Measurements from ENCODE around the gene ASPSCR1. TPM values are rescaled to one million over a fixed set of nuclear protein-coding genes. Genes with fewer than 3 reads are reported as not detected.

The ASPSCR1 gene
- total RNA-seq, 4 donors from 2014 or later, result 21.0 to 61.7 (median 41.3) TPM

DNA sequence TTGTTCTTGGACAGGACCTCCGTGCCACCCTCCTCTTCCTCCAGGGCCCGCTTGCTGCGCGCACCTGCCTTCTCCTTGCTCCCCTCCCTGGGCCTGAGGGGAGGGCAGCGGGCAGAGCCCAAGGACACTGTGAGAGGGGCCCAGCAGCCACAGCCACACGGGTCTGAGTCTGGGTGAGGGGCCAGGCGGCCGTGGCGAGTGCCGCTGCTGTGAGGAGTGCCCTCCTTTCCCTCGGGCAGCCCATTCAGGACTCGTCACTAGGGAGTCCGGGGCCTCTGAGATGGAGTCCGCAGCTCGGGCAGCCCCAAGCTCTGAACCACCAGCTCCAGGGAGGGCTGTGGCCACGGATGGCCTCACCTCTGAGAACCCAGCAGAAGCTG, 82.6 kb downstream of the ASPSCR1 start:
- Histone ChIP-seq H3K4me3 (no peak overlapping the region), H3K27ac (no peak overlapping the region), H3K9me3 (no peaks in the 10 kb centered on the region), H3K27me3 (no peaks in the 10 kb centered on the region), H3K4me1 (peaks cover 6 to 16% (median 13%) of the 10 kb centered on the region in 4 donors), H3K36me3 (peaks cover 0 to 7% (median 3%) of the 10 kb centered on the region in 4 donors)
- no peak for DNase-seq
- TF ChIP-seq CTCF (IDR thresholded peaks at IDR 0.05), result no peak
- no peak for TF ChIP-seq POLR2AphosphoS5 (IDR thresholded peaks at IDR 0.05)
- no peak for TF ChIP-seq EP300 (IDR thresholded peaks at IDR 0.05; ENCODE audit: low read depth)
- in situ Hi-C loops (cut with MboI; ENCODE audit: low pct_ligation_motif_present in 1 of 4, low pct_unique_long_range_greater_than_20kb in 1 of 4, low sequenced_read_pairs in 3 of 4), result no loop called here
- intact Hi-C loops (cut with DNase I; ENCODE audit: low total_unique reads), result no loop called here
- WGBS, 2 donors (ENCODE audit: low coverage in 1 of 2), result 94% methylated on average over 9 of the region's 16 CpGs; no CpG with 5 or more reads in 1 of the 2 donors

GRCh38 chr17:82060614-82061013, 83.2 kb downstream of the ASPSCR1 start:
- DNase-seq, result no peak
- 82 to 87% methylated on average over 3 to 13 of the region's 14 CpGs for WGBS, 2 donors (ENCODE audit: low coverage in 1 of 2)
- TF ChIP-seq CTCF (IDR thresholded peaks at IDR 0.05) (no peak), POLR2A (IDR thresholded peaks at IDR 0.05) (no peak), EP300 (IDR thresholded peaks at IDR 0.05; ENCODE audit: low read depth) (no peak), POLR2AphosphoS5 (IDR thresholded peaks at IDR 0.05) (no peak)
- Histone ChIP-seq H3K4me1 (peaks cover 6 to 18% (median 15%) of the 10 kb centered on the region in 4 donors), H3K27ac (no peak overlapping the region), H3K27me3 (no peaks in the 10 kb centered on the region), H3K4me3 (no peak overlapping the region), H3K9me3 (no peaks in the 10 kb centered on the region), H3K36me3 (peaks cover 0 to 7% (median 2%) of the 10 kb centered on the region in 4 donors)
- intact Hi-C loops (cut with DNase I; ENCODE audit: low total_unique reads) (no loop called here), in situ Hi-C loops (cut with MboI; ENCODE audit: low pct_ligation_motif_present in 1 of 4, low pct_unique_long_range_greater_than_20kb in 1 of 4, low sequenced_read_pairs in 3 of 4) (no loop called here)

DNA sequence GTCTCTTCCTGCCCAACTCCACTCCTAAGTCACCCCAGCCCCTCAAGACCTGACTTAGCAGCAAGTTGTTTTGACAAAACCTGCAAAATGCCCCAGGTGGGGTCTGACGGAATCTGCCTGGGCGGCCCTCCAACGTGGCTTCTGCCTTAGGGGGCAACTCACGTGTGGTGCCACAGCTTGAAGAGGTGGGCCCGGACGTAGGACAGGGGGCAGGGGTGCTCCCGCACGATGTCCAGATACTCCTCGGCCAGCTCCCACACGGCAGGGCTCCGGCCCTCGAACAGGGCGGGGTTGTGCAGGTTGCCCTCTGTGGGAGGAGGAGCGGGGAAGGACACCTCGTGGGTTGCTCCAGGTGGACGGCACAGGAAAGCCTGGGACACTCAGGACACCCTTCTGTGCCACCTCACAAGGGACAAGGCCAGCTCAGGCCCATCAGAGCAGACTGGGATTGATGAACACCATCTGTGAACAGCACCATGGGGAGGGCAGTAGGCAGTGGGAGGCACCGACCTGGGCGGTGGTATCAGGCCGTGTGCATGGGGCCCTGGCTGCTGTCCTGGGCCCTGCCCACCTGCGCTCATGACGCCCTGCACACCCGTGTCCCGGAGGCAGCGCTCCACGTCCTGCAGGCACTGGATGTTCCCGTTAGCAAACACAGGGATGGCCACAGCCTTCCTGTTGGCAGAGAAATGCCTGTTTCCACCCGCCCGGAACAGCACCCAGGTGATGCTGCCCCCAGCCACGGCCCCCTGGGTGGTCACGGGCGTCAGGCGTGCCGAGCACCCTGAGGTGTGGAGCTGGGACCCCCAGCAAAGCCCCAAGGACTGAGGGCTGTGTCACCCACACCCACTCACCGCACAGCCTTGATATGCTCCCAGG, 83.9 kb downstream of the ASPSCR1 start:
- in situ Hi-C loops (cut with MboI; ENCODE audit: low pct_ligation_motif_present in 1 of 4, low pct_unique_long_range_greater_than_20kb in 1 of 4, low sequenced_read_pairs in 3 of 4) (no loop called here), intact Hi-C loops (cut with DNase I; ENCODE audit: low total_unique reads) (no loop called here)
- Histone ChIP-seq H3K9me3 (no peaks in the 10 kb centered on the region), H3K27me3 (no peaks in the 10 kb centered on the region), H3K4me1 (peaks cover 10 to 24% (median 21%) of the 10 kb centered on the region in 4 donors), H3K4me3 (no peak overlapping the region), H3K36me3 (peaks cover 0 to 7% (median 2%) of the 10 kb centered on the region in 4 donors), H3K27ac (no peak overlapping the region)
- no peak for DNase-seq
- TF ChIP-seq CTCF (IDR thresholded peaks at IDR 0.05), result no peak
- no peak for TF ChIP-seq EP300 (IDR thresholded peaks at IDR 0.05; ENCODE audit: low read depth)
- TF ChIP-seq POLR2A (IDR thresholded peaks at IDR 0.05), result no peak
- TF ChIP-seq POLR2AphosphoS5 (IDR thresholded peaks at IDR 0.05), result no peak
- 91% methylated on average over 19 of the region's 34 CpGs; no CpG with 5 or more reads in 1 of the 2 donors for WGBS, 2 donors (ENCODE audit: low coverage in 1 of 2)

- DNase-seq, result no peak
- no peak overlapping the region for H3K27ac ChIP-seq
- 85% methylated on average over 18 of the region's 24 CpGs; no CpG with 5 or more reads in 1 of the 2 donors for WGBS, 2 donors (ENCODE audit: low coverage in 1 of 2)
- H3K36me3 ChIP-seq, result peaks cover 0 to 7% (median 2%) of the 10 kb centered on the region in 4 donors
- H3K27me3 ChIP-seq, result no peaks in the 10 kb centered on the region
- no peak for TF ChIP-seq CTCF (IDR thresholded peaks at IDR 0.05)
- TF ChIP-seq POLR2A (IDR thresholded peaks at IDR 0.05), result no peak
- no peak for TF ChIP-seq POLR2AphosphoS5 (IDR thresholded peaks at IDR 0.05)
- no peak for TF ChIP-seq EP300 (IDR thresholded peaks at IDR 0.05; ENCODE audit: low read depth)
- no peak overlapping the region for H3K4me3 ChIP-seq
- intact Hi-C loops (cut with DNase I; ENCODE audit: low total_unique reads), result no loop called here
- H3K4me1 ChIP-seq, result peaks cover 13 to 24% (median 23%) of the 10 kb centered on the region in 4 donors
- in situ Hi-C loops (cut with MboI; ENCODE audit: low pct_ligation_motif_present in 1 of 4, low pct_unique_long_range_greater_than_20kb in 1 of 4, low sequenced_read_pairs in 3 of 4), result no loop called here
- H3K9me3 ChIP-seq, result no peaks in the 10 kb centered on the region
Measured at GRCh38 chr17:82062076-82062983, 84.9 kb downstream of the ASPSCR1 start.

All from transverse colon (tissue), 4 donors.